Brain microvascular endothelial cell (primary cell): ENCODE data around the gene HMCN1.

ENCODE experiments used
- DNase-seq: peaks from one replicate; pipeline ENCODE4 v3.0.0-alpha.2; 2020
- H3K27ac ChIP-seq: fragments of 250-450 bp; sonication (Bioruptor Pico); 2 replicates; pipeline ENCODE4 v1.5.1; 2020; ENCODE audit warnings: mild to moderate bottlenecking, moderate library complexity
- H3K27me3 ChIP-seq: fragments of 250-450 bp; sonication (Bioruptor Pico); replicated peaks from 2 replicates; pipeline ENCODE4 v1.5.1; 2020; ENCODE audit warnings: mild to moderate bottlenecking
- H3K36me3 ChIP-seq: fragments of 250-450 bp; sonication (Bioruptor Pico); replicated peaks from 2 replicates; pipeline ENCODE4 v1.5.1; 2020; ENCODE audit warnings: mild to moderate bottlenecking
- H3K4me3 ChIP-seq: 2 replicates; pipeline ENCODE4 v1.5.1; 2011; ENCODE audit warnings: low read depth, mild to moderate bottlenecking, control low read depth, low read length, moderate library complexity
- in situ Hi-C: cut with HindIII; loops from 2 replicates; pipeline ENCODE4 v1.10.0; 2017; ENCODE audit warnings: low sequenced_read_pairs, low pct_ligation_motif_present
- TF ChIP-seq, protein P1 (sequence below): IDR thresholded peaks from 2 replicates; pipeline ENCODE4 v1.5.1; 2011; ENCODE audit warnings: low read depth, mild to moderate bottlenecking, moderate library complexity, low read length, control low read depth, inconsistent platforms; ENCODE audit errors: missing control alignments

The HMCN1 gene

DNA sequence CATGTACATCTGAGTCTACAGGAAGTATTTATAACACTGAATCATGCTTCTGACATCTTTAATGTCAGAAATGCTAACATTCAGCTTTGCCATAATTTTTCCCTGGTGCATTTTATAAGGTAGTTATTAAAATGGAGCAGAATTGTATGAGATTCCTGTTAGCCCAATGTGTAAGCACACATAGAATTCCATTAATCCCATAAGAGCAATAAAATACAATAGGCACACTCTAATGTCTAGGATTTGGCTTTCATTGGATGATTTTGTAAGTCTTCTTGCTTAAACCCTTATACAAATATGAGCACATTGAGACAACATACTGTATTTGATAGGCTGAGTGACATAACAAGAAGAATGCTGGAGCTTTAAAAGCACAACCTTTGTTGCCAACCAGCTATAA, 256.4 kb downstream of the HMCN1 start:
- in situ Hi-C loops, result no loop called here

DNA sequence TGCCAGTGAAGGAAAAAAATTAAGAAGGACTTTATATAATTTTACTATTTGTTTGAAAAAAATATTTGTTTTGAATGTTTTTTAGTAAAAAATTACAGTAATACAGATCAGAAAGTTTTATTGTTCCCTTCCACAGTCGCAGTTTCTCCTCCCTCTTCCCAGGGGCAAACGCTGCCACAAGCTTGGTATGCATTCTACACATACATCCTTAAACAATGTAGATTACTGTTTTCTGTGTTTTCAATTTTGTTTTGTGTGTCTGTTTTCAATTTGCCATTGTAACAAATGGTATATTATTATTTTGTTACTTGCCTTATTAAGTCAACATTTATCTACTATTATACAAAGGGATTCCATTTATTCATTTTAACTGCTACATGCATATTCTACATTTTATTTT, 257.1 kb downstream of the HMCN1 start:
- in situ Hi-C loops, result no loop called here
- no peaks in the 10 kb centered on the region for H3K27me3 ChIP-seq
- no peak overlapping the region for H3K4me3 ChIP-seq
- H3K36me3 ChIP-seq, result no peaks in the 10 kb centered on the region
- no peak overlapping the region for H3K27ac ChIP-seq
- DNase-seq, result no peak
- TF ChIP-seq, protein P1, sequence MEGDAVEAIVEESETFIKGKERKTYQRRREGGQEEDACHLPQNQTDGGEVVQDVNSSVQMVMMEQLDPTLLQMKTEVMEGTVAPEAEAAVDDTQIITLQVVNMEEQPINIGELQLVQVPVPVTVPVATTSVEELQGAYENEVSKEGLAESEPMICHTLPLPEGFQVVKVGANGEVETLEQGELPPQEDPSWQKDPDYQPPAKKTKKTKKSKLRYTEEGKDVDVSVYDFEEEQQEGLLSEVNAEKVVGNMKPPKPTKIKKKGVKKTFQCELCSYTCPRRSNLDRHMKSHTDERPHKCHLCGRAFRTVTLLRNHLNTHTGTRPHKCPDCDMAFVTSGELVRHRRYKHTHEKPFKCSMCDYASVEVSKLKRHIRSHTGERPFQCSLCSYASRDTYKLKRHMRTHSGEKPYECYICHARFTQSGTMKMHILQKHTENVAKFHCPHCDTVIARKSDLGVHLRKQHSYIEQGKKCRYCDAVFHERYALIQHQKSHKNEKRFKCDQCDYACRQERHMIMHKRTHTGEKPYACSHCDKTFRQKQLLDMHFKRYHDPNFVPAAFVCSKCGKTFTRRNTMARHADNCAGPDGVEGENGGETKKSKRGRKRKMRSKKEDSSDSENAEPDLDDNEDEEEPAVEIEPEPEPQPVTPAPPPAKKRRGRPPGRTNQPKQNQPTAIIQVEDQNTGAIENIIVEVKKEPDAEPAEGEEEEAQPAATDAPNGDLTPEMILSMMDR, result no peak

More for the DNA sequence above, 256.4 kb downstream of the HMCN1 start:
- no peak overlapping the region for H3K4me3 ChIP-seq
- no peaks in the 10 kb centered on the region for H3K27me3 ChIP-seq
- H3K36me3 ChIP-seq, result no peaks in the 10 kb centered on the region
- H3K27ac ChIP-seq, result no peak overlapping the region
- DNase-seq, result no peak
- TF ChIP-seq, protein P1, result no peak

DNA sequence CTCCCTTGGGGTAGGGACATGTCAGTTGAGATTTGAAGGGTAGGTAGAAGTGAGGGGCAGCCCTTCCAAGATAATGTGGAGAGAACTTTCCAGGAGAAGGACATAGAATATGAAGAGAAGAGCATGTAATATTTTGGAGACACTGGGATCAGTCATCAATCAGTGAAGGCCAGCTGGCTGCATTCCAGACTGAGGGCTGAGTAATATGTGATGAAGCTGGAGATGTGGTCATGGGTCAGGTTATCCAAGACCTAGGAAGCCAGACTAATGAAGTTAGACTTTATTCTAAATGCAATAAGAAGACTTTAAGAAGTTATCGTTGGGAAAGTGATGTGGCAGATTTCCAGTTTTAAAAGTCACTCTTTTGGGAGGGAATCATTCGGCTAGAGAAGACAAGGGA, 262.0 kb downstream of the HMCN1 start:
- no peaks in the 10 kb centered on the region for H3K27me3 ChIP-seq
- TF ChIP-seq, protein P1, result no peak
- H3K4me3 ChIP-seq, result no peak overlapping the region
- in situ Hi-C loops, result no loop called here
- H3K27ac ChIP-seq, result no peak overlapping the region
- peak; percentile 96 for DNase-seq
- H3K36me3 ChIP-seq, result no peaks in the 10 kb centered on the region

DNA sequence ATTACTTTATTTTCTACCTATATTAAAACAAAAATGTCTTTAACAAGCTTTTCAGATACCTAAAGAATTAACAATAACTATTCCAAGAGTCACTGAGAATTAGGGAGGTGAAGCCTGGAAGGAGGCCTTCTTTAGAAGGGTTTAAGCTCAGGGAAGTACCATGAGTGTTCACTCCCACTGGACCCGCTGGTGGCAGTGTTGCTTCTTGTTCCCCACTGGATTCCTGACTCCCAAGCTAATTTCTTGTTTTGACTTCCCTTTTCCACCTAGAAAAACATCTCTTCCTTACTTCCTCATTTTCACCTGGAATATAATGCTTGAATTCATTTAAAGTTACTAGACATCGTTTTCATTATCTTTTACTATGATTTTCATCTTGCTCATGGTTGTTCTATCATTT, 264.2 kb downstream of the HMCN1 start:
- in situ Hi-C loops, result no loop called here
- no peak for DNase-seq
- no peaks in the 10 kb centered on the region for H3K27me3 ChIP-seq
- H3K36me3 ChIP-seq, result no peaks in the 10 kb centered on the region
- H3K4me3 ChIP-seq, result no peak overlapping the region
- H3K27ac ChIP-seq, result no peak overlapping the region
- TF ChIP-seq, protein P1, result peak; percentile 32

DNA sequence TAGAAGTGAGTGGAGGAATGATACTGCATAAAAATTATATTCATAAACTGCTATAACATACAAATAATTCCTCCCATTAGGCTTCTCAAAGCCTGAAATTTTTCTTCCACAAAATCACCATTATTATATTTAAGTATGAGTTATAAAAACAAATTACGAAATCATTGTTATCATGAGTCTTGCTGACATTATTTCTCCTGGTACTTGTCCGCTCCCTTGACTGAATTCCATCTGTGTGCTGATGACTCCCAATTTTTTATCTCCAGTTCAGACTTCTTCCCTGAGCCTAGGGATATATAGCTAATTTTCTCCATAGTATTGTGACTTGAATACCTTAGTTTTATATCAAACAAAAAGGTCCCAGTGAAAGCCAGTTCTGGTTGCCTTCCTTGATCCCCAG, 268.2 kb downstream of the HMCN1 start:
- H3K36me3 ChIP-seq, result no peaks in the 10 kb centered on the region
- in situ Hi-C loops, result no loop called here
- no peak overlapping the region for H3K4me3 ChIP-seq
- peak; percentile 25 for DNase-seq
- no peak overlapping the region for H3K27ac ChIP-seq
- no peaks in the 10 kb centered on the region for H3K27me3 ChIP-seq
- TF ChIP-seq, protein P1, result no peak

DNA sequence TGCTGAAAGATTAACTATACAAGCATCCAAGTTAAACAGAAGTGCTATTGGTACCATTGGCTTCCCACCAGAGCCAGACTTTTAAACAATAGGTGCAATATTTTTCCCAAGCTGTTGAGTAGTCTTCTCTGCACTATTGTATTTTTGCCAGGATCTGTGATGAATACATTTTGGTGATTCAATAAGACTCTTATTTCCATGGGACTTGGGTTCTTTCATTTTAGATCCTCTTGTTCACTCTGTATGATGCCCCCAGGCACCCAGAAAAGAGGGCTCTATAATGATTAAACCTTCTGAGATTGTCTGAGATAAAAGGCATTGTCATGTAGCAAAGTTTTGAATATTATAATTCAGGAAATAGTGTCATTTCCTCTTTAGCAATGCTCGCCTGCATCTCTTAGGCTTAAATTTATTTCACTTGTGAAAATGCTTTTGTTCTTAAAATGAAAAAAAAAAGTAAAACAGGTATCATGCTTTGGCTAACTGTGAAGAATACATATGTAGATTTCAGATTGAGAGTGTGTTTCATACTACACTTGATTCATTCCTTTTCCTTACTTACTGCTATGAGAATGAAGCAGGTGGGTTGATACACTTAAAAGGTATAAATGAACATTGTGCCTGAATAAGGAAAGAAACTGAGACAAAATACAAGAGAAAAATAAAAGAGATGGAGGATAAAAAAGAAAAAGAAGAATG, 275.0 kb downstream of the HMCN1 start:
- Histone ChIP-seq H3K27ac (peak overlapping the region; percentile 3), H3K27me3 (no peaks in the 10 kb centered on the region), H3K4me3 (no peak overlapping the region), H3K36me3 (no peaks in the 10 kb centered on the region)
- TF ChIP-seq, protein P1, result no peak
- in situ Hi-C loops, result no loop called here
- peak; percentile 41 for DNase-seq
